Stimulated activated CD4-positive, alpha-beta T cell treated with anti-CD3 and anti-CD28 coated beads, TNF-alpha, amount 100 ng/mL, for 4 hours (primary cell): Measurements from ENCODE around the gene PPP3CA.

Source experiments
- DNase-seq, 3 experiments: peaks; one replicate each; pipeline ENCODE4 v3.0.0-alpha.2; 2020; ENCODE audit warnings: low read depth in 3 of 3

Gene PPP3CA

DNA sequence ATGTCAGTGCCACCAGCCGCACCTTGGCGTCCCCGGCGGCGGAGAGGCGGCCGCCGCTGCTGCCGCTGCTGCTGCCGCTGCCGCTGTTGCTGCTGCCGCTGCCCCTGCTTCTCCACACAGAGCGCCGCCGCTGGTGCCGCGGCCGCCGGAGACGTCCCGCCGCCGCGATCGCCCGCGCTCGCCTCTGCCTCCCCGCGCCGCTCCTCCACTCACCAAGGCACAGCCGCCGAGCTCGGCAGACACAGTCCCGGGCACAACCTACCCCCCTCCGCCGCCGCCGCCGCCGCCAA is at the start of gene PPP3CA:
Gene PPP3CA (minus strand): TSS at position 260 of the 290 bp plus-strand sequence.
- no peak for DNase-seq

DNA sequence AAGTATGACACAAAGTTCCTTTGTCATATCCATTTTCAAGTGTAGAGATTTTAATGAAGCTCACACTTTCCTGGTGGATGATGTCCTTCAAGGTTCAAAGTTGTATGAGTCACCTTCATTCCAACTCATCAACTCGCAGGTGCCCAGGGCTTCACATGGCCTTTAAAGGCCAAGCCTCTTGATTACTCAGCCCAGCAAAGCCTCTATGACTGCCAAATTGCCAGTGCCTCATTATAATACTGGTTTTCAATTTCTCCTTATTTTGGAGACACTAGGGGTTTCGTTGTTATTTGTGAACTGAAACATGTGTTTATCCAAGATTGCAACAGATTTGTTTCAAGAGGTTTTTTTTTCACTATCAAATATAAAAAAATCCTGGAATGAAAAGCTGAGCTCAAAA is 45.9 kb upstream of the PPP3CA start:
- DNase-seq: no peak

DNA sequence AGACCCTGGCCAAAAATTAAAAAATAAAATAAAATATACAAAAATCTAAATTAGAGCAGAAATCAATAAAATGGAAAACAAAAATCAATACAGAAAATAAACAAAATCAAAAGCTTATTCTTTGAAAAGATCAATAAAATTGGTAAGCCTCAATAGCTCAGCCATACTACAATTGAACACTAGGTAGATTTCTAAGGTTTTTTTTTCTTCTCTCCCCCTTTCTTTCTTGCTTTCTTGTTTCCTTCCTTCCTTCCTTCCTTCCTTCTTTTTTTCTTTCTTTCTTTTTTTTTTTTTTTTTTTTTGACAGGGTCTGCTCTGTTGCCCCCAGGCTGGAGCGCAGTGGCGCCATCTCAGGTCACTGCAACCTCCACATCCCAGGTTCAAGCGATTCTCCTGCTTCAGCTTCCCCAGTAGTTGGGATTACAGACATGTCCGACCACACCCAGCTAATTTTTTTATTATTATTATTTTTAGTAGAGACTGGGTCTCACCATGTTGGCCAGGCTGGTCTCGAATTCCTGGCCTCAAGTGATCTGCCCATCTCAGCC is 23.4 kb upstream of the PPP3CA start:
- DNase-seq: no peak

DNA sequence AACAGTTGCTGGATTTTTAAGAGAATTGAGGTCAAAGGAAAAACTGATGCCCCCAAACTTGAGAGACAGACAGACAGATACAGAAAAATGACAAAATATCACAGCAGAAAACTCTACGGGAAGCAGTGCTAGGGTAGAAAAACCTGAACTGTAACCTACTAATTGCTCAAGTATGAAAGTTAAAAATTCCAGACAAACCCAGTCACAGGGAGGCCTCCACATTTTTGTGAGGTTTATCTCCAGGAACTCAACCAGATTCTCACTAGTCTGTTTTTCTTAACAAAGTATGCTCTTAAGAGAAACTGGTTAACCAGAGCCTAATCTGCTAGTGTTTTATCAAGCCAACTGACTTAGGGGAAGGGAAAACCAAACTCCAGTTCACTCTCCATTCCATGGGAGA is 19.9 kb upstream of the PPP3CA start:
- DNase-seq: no peak

DNA sequence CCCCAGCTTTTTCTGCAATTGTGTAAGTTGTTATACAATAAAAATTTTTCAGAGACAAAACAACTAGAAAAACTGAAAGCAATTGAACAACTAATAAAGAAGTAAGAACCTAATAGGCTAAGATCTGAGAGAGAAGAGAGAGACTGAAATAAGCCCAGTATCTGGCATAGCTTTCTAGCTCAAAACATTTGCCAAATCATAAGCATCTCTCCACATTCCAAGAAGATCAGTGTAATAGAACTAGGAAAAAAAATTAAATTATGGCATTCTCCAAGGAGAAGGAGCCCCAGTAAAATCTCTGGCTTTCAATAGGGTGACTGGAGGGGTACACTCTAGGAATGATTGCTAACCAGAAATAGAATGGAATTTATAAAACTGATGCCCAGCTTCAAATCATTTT is 19.0 kb upstream of the PPP3CA start:
- no peak for DNase-seq

DNA sequence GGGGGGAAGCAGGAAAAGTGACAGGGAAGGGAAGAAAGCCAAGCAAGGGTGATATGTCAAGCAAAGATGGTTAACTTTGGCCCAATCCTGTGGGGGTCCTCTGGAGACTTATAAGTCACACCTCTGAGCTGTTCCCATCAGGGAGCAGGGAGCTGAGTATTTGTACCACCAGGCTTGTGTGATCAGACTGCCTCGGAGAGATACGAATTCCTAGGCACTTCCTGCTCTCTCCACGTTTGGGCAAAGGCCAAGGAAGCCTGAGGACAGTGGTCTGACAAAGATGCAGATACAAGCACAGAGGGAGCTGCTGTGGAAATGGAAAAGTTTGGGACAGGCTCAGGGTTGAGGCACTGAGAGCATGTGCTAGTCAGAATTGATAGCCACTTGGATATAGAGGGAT is 10.4 kb upstream of the PPP3CA start:
- no peak for DNase-seq

DNA sequence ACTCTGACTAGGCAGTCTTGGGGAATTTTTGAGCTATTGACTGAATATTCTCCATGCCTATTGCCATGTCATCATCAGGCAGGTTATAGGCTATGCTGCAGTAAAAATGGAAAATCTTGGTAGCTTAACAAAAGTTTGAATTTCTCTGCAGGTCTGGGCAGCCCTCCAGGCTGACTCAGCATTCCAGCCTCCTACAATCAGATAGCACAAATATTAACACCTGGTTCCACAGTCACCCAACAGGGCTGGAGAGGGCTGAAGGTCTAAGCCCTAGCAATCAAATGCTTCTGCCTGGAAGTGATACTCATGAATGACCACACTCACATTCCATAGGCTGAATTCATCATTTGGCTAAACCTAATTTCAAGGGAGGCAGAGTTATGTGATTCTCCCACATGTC is 9.6 kb upstream of the PPP3CA start:
- DNase-seq: no peak

DNA sequence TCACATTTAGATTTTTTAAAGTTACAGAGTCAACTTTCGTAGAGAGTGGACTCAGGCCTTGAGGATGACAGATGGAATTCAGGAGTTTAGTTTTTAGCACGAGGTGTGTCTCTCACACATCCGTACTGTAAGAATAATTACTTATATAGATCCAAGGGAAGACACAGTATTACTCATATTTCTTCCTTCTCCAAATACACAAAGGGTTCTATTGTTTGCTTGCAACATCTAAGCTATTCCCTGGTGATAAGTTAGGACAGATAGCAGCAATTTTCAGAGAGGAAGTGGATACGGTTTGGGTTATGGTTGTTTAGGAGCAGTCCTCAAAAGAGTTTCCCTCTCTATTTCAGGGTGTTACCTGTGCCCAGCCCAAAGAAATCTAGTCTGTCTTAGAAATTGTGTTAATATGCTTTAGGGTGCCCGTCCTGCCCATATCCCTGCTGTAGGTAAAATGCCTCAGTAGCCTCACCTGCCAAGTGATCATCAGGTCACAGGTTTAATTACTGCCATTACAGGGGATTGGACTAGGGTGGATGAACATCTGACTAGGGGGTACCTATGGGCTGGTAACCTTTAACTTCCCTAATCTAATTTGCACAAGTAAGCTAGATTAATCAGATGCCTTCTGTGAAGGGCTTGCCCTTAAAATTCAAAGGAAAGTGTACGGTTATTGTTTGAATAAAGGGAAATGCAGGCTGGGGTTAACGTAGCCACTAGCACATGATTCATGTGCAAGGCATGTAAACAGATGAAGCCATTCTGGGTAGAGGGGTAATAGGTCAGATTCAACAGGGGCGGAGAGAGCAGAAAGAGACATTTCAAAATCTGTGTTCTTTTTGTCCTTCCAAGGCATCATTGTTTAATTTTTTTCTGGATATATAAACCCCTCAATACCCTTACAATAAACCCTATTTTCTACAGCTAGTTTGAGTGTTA is 8.7 kb upstream of the PPP3CA start:
- DNase-seq: no peak

DNA sequence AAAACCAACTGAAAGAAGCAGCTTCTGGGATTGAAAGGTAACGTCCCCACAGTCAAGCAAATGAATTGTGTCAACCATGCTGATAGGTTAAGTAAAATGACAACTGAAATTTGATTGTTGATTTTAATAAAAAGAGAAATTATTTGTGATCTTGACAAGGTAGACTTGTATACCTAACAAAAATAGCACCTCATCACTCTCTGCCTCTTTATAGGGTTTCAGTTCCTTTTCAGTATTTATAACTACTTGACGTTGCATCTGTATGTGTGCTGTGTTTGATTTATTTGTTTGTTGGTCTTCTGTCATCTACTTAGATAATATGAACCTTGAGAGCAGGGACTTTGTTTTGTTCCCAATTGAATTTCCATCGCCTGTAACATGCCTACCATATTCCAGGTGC is 7.9 kb upstream of the PPP3CA start:
- no peak for DNase-seq

DNA sequence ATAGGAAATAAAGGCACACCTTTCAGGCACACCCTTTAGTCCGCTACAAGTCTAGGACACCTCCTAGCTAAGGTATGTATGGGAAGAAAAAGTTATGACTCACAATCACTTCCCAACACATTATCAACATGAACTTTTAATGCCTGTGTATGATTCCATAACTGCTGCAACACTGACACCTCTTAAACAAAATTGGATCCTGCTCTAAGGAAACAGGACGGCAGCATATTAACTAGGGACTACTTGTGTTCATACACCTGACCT is 2.4 kb upstream of the PPP3CA start:
- no peak for DNase-seq

DNA sequence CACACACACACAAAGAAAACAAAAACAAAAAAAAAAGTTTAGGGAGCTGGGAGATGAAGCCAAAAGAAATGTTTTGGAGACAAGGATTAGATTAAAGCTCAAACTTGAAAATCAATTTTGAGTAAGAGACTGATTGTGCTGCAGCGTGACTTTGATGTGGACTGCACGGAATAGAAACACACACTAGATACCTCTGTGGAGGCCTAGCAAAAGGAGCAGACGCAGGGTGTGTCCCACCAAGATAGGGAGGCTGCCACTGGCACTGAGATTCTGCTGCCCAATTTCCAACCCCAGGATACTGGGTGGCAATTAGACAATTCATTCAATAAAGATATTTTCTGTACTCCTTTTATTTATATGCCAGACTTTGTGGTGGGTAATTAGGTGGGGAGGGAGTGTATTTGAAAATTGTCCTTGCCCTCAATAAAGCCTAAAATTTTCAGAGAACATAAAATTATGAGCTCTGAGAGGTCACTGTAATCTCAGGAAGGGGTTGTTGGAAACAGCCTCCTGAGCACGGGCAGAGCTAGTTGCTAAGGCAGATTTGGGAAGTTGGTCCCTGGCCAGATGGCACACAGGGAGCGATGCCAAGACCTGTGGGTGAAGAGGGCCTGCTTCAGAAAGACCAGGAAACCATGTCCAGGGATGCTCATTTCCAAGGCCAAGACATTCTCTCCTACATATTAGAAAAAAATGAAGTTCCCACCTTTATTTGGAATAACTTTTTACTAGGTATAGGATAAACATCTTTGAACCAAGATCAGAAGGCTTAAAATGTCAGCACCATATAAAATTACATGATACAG is 1.9 kb upstream of the PPP3CA start:
- no peak for DNase-seq

DNA sequence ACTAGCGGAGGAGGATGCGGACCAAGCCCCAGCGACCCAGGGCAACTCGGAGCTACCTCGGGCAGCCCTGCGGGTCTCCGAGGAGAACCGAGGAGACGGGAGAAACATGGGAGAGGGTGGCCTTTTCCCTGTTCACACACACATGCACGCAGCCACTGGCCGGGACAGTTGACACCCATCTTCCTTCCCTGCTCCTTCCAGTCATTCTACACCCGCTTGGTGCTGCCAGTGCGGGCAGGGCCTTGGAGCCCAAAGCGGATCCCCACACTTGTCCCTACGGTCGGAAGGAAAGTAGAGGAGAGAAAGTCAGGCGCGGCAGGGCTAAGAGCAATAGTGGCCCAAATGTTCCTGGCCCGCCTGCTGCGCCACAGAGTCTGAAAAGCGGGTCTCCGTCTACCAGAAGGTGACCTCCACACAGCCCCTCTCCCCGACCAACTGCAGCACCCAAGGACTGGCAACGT is 1.1 kb upstream of the PPP3CA start:
- no peak for DNase-seq

DNA sequence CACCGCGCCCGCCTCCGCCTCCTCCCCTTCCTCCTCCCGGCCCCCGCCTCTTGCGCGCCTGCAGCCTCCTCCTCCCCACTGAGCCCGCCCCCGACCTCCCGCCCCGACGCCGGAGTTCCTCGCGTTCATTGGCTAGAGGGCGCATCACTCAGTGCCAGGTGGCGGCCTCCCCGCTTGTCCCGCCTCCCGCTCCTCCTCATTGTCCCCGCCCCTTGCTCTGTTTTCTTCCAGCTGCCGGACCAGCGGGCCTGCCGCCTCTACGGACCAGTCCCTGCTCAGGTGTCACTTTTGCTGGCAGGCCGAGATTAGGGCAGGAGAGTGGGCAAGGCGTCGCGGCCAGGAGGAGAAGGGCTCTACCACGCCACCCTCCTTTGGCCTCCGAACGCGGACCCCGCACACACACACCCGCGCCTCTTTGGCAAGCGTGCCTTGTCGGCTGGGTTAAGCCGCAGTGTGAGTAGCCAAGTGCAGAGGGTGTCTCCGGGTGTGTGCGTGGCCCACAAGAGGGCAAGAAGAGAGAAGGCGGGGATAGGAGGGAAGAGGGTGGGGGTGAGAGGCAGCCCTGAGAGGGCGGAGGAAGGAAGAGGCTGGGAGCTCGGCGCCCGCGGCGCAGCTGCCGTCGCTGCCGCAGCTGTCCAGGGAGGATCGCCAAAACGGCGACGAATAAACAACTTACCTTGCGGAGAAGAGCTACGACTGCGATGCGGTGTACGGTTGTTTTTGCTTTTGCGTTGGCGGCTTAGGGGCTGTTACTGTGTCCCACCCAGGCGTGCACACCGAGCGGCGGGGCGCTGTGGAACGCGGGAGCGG is 436 bp upstream of the PPP3CA start:
- DNase-seq: peak; percentile 98 to 100 (median 99)

DNA sequence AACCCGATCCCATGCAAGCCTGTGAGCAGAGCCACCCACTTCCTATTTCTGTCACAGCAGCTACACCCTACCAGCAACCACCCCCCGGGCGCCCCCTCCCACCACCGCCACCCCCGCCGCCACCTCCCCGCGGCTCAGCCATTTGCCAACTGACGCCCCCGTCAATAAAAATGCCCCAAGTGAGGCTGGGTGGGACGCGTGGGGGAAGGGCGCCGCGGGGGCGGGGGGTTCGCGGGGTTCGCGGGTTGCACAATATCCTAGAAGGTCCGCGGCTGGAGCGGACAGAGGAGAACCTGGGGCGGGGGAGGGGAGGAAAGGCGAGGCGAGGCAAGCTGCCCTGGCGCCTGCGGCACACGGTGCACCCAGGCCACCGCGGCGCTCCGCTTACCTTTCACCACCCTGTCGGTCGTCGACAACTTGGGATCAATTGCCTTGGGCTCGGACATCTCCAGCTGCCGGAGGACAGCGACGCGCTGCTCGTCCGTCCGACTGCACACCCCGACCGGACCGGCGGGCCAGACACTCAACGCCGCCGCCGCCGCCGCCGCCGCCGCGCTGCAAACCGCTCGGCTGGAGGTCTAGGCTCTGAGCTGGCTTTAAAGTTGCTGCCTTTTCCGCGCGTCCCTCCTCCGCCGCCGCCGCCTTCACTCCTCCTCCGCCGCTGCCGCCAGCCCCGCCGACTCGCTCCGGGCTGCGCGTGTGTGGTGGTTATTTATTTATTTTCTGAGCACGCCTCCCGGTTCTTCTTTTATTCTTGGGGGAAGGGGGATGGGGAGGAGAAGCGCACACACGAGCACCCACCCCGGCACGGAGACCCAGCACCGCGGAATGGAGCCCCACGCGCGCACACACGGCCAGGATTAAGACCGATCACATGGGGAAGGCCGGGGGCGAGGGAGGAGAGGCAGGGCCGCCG is 717 bp downstream of the PPP3CA start:
- peak; percentile 35 to 44 (median 40) for DNase-seq

DNA sequence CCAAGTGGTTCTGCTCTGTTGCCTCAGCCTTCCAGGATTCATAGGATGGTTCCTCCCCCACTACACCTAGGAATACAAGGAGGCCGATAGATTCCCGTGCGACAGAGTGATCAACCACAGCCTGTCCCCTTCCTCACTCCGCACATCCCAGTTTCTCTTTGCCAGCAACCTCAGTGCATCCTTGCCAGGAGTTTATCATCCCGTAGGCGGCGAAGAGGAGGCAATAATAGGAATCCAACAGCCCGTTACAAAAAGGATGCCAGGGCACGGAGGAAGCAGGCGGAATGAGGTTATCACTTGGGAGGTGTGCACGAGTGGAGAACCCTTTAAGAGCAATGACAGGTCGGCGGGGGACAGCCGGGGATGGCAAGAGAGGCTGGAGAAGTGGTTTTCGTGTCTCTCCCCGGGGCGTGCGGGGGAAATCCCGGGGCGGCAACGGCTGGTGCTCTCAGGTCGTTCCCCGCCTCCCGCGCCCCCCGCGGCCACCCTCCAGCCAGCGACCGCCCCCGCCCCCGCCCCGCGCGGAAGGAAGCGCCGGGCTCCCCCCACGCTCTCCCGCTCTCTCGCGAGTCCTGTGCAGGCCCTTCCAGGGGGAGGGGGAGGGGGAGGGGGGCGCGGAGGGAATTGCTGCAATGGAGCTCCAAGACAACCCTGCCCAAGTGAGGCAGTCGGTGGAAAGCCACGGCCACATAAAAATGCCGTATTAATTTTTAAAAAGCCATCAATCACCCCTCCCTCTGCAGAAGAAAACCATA is 1.6 kb downstream of the PPP3CA start:
- DNase-seq: peak; percentile 9 to 40 (median 27)

DNA sequence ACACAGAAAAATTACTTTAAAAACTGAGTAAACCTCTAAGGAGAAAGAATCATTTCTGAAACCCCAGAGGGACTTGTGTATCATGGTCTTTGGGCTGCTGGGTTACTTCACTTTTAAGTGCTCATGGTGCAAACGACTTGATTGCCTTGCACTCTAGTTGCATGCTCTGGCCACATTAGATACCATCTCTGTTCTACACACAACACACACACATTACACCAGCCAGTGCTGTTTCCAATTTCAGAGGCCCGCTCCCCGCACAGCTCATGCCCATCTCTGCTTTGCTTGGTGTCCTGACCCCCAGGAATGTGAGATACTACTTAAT is 2.1 kb downstream of the PPP3CA start:
- no peak for DNase-seq

DNA sequence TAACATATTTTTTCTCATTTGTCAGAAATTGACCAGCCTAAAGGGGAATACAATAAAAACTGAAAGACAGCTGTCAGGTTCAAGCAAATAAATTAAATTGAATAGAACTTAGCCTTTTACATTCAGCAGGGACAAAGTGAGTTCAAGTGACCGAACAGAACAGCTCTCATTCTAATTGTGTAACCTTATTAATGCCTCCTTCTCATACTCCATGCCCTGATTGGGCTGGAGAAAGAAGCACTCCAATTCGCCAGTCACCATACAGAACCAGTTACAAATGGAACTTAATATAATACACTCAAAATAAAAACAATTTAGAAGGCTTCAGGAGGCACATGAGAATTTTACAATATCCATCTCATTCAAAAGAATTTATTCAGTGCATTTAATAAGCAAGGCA is 8.0 kb downstream of the PPP3CA start:
- no peak for DNase-seq

DNA sequence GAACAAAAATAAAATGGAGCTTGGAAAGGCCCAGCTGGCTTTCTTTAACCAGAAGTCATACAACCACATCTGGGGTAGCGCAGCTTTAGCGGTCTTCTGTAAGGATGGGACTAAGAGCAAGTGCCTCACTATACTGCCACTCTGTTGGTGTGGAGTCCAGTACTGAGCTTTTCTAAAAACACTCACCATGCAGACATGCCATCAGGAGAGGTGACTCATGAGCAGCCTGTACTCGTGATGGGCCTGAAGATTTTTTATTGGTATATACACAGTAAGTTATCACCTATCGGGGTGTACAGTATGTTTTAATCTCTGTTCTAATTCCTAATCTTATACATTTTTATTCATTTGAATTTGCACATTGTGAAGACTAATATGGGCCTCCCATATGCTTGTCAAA is 9.6 kb downstream of the PPP3CA start:
- no peak for DNase-seq

DNA sequence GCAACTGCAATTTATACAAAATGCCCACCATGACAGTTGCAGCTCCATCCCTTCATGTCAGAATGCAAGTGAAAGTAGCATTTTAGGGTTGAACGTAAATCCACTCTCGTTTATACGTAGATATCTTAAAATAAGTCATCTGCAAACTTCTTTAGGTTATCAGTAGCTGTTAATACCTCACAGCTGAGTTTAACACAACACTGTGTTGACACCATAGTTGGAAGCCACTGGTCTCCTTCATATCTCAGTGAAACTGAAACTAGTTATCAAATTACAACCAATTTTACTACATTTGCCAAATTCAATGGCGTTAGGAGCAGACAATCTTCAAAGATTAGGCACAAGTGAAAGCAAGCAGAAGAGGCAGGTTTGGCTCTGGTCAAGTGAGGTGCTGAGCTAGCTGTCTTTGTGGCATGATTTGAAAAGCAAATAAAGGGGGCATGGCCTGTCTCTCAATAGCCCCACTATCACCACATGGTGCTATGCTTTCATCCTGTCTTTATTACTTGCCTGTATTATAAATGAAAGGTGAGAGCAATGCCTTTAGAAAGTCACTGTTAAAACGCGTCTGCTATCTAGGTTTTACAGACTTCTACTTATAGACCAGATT is 12.3 kb downstream of the PPP3CA start:
- no peak for DNase-seq

DNA sequence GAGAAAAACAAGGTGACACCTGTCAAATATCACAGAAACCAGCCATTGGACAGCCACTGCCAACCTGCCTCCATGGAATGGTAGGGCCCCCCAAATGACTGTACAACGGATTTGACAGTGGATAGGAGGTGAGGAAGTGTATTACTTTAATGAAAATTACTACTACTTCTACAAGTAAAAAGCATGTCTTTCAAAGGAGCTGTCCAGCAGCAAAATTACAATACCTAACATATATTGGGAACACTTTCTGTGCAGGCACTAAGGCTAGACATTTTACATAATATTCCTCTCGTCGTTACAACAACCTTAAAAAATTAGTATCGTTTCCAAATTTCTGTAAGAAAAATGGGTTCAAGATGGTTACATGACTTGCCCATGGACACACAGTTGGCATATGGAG is 14.9 kb downstream of the PPP3CA start:
- DNase-seq: no peak
